ENCODE measurements around the gene PPP2R2C. TPM values are rescaled to one million over a fixed set of nuclear protein-coding genes. Genes with fewer than 3 reads are reported as not detected.

Gene PPP2R2C
- total RNA-seq, 1 experiment from 2014 or later, result 32.9 TPM

DNA sequence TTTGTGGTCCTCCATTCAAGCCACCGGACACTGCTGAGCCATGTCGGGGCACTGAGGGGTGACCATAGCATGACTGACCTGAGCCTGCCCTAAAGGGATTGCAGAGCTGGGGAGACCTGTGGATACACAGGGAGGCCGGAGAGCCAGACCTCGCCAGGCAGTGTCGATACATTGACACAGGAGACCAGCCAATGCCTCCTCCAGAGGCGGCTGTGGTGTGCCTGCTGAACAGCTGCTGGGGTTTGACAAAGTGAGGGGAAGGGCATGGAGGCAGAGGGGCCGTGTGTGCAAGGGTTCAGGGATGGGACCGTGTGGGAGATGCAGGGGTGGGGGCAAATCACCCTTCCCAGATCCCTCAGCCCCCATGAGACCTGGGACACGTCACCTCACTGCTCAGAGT, 48.0 kb downstream of the PPP2R2C start:
- no peaks in the 10 kb centered on the region for H3K9me2 ChIP-seq (ENCODE audit: insufficient read depth)
- no peaks in the 10 kb centered on the region for H3K79me2 ChIP-seq (ENCODE audit: insufficient read depth, low read length)
- H3K27me3 ChIP-seq (ENCODE audit: insufficient read depth, low read length), result no peaks in the 10 kb centered on the region
- no peaks in the 10 kb centered on the region for H3K4me1 ChIP-seq (ENCODE audit: control insufficient read depth in 1 of 2, insufficient read depth in 2 of 2, low read length in 2 of 2)
- no peak overlapping the region for H2AFZ ChIP-seq (ENCODE audit: low read depth, low read length, poor library complexity, severe bottlenecking)
- BruUV-seq (replicated peaks), result no TSS peak
- TF ChIP-seq, protein P1, sequence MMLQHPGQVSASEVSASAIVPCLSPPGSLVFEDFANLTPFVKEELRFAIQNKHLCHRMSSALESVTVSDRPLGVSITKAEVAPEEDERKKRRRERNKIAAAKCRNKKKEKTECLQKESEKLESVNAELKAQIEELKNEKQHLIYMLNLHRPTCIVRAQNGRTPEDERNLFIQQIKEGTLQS (IDR thresholded peaks at IDR 0.05), result no peak
- TF ChIP-seq ELF1 (IDR thresholded peaks at IDR 0.05; ENCODE audit: borderline replicate concordance, low read depth) (no peak), ZNF274 (IDR thresholded peaks at IDR 0.05; ENCODE audit: low read depth, low read length) (no peak), POLR2A (IDR thresholded peaks at IDR 0.05; ENCODE audit: borderline replicate concordance, extremely low read depth, insufficient read depth, insufficient read length) (no peak), JUND (IDR thresholded peaks at IDR 0.05) (no peak), EZH2 (IDR thresholded peaks at IDR 0.05) (no peak), ZBTB33 (IDR thresholded peaks at IDR 0.05; ENCODE audit: extremely low read depth, insufficient replicate concordance, low read length) (no peak), ZFX (IDR thresholded peaks at IDR 0.05) (no peak), MAX (IDR thresholded peaks at IDR 0.05) (no peak), POLR2AphosphoS5 (IDR thresholded peaks at IDR 0.05; ENCODE audit: low read depth, low read length) (no peak), CTCF (IDR thresholded peaks at IDR 0.05 in 2 of 3, conservative IDR thresholded peaks at IDR 0.05 in 1 of 3; ENCODE audit: borderline replicate concordance in 1 of 3, insufficient read depth in 1 of 3, low read depth in 2 of 3, low read length in 2 of 3) (no peak), TCF7L2 (IDR thresholded peaks at IDR 0.05; ENCODE audit: borderline replicate concordance, extremely low read depth, insufficient read depth, insufficient read length) (no peak), EZH2phosphoT487 (IDR thresholded peaks at IDR 0.05; ENCODE audit: borderline replicate concordance) (no peak), CBX3 (IDR thresholded peaks at IDR 0.05; ENCODE audit: low read depth) (no peak), CEBPB (IDR thresholded peaks at IDR 0.05; ENCODE audit: low read depth) (no peak), RAD21 (IDR thresholded peaks at IDR 0.05; ENCODE audit: low read depth) (no peak), FOSL1 (IDR thresholded peaks at IDR 0.05; ENCODE audit: low read depth) (no peak), EGR1 (IDR thresholded peaks at IDR 0.05; ENCODE audit: low read depth) (no peak)
- TF ChIP-seq, protein P2, sequence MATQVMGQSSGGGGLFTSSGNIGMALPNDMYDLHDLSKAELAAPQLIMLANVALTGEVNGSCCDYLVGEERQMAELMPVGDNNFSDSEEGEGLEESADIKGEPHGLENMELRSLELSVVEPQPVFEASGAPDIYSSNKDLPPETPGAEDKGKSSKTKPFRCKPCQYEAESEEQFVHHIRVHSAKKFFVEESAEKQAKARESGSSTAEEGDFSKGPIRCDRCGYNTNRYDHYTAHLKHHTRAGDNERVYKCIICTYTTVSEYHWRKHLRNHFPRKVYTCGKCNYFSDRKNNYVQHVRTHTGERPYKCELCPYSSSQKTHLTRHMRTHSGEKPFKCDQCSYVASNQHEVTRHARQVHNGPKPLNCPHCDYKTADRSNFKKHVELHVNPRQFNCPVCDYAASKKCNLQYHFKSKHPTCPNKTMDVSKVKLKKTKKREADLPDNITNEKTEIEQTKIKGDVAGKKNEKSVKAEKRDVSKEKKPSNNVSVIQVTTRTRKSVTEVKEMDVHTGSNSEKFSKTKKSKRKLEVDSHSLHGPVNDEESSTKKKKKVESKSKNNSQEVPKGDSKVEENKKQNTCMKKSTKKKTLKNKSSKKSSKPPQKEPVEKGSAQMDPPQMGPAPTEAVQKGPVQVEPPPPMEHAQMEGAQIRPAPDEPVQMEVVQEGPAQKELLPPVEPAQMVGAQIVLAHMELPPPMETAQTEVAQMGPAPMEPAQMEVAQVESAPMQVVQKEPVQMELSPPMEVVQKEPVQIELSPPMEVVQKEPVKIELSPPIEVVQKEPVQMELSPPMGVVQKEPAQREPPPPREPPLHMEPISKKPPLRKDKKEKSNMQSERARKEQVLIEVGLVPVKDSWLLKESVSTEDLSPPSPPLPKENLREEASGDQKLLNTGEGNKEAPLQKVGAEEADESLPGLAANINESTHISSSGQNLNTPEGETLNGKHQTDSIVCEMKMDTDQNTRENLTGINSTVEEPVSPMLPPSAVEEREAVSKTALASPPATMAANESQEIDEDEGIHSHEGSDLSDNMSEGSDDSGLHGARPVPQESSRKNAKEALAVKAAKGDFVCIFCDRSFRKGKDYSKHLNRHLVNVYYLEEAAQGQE (IDR thresholded peaks at IDR 0.05; ENCODE audit: low read depth), result no peak
- H4K20me1 ChIP-seq (ENCODE audit: insufficient read depth), result no peaks in the 10 kb centered on the region
- H3K9me3 ChIP-seq (ENCODE audit: control insufficient read depth in 1 of 2, insufficient read depth in 1 of 2, low read depth in 1 of 2, low read length in 2 of 2), result no peaks in the 10 kb centered on the region
- CTCF ChIA-PET, result no interaction called here
- H3K9ac ChIP-seq (ENCODE audit: low read length), result no peak overlapping the region
- DNase-seq (ENCODE audit: low read depth, low spot score) (no peak), ATAC-seq (no peak)
- no peak overlapping the region for H3K27ac ChIP-seq (ENCODE audit: low read depth, low read length)
- H3K4me2 ChIP-seq (ENCODE audit: low read length), result no peak overlapping the region
- intact Hi-C loops (cut with micrococcal nuclease), result no loop called here
- POLR2A ChIA-PET, result no interaction called here
- no peak overlapping the region for H3K4me3 ChIP-seq (replicated peaks in 1 of 2; ENCODE audit: low read depth in 1 of 2, low read length in 2 of 2)
- no peaks in the 10 kb centered on the region for H3K36me3 ChIP-seq (ENCODE audit: control insufficient read depth in 1 of 2, insufficient read depth in 2 of 2, low read length in 2 of 2)
- RAD21 ChIA-PET (ENCODE audit: low non-redundant PET in 1 of 2, low total read pairs in 2 of 2, uncharacterized antibody in 2 of 2, unreplicated experiment in 2 of 2), result no interaction called here

Measured in HCT116 (cell line).